ENCODE measurements around the gene MARVELD3. TPM values are rescaled to one million over a fixed set of nuclear protein-coding genes. Genes with fewer than 3 reads are reported as not detected.
"Not testable (repeated sequence)": the region's sequence is repeated elsewhere in the genome, so short reads cannot be mapped to it uniquely, and the experiment has no call there.

MARVELD3 gene
- total and polyA plus RNA-seq, 2 experiments from 2014 or later, result 0.51 TPM; not detected in 1

DNA sequence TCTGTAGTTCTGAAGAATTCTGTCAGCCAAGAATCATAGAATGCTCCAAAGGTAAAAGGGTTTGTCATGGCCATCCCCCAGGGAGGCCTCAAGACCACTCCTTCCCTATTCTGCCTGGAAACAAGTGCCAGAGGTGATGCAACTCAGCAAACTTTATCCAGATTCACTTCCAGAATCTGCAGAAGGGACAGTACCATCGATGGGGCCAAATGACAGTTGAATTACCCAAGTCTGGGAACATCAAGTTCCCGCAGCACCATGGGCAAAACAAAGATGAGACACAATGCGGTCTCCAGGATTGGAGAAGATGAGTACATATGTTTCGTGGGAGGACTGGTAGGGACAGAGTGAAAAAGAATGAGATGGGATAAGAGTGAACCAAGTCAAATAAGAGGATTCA, 35.4 kb upstream of the MARVELD3 start:
- no peak overlapping the region for H3K4me3 ChIP-seq
- H3K27me3 ChIP-seq, result no peaks in the 10 kb centered on the region
- H3K27ac ChIP-seq, result no peak overlapping the region
- no peaks in the 10 kb centered on the region for H3K36me3 ChIP-seq
- no peaks in the 10 kb centered on the region for H3K4me1 ChIP-seq (ENCODE audit: low read depth)
- DNase-seq (ENCODE audit: low read depth in 1 of 2, low spot score in 1 of 2), result no peak
- no peaks in the 10 kb centered on the region for H3K9me3 ChIP-seq (ENCODE audit: low read depth)
- TF ChIP-seq, protein P1, sequence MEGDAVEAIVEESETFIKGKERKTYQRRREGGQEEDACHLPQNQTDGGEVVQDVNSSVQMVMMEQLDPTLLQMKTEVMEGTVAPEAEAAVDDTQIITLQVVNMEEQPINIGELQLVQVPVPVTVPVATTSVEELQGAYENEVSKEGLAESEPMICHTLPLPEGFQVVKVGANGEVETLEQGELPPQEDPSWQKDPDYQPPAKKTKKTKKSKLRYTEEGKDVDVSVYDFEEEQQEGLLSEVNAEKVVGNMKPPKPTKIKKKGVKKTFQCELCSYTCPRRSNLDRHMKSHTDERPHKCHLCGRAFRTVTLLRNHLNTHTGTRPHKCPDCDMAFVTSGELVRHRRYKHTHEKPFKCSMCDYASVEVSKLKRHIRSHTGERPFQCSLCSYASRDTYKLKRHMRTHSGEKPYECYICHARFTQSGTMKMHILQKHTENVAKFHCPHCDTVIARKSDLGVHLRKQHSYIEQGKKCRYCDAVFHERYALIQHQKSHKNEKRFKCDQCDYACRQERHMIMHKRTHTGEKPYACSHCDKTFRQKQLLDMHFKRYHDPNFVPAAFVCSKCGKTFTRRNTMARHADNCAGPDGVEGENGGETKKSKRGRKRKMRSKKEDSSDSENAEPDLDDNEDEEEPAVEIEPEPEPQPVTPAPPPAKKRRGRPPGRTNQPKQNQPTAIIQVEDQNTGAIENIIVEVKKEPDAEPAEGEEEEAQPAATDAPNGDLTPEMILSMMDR (IDR thresholded peaks at IDR 0.05; ENCODE audit: low read depth, low read length), result no peak

DNA sequence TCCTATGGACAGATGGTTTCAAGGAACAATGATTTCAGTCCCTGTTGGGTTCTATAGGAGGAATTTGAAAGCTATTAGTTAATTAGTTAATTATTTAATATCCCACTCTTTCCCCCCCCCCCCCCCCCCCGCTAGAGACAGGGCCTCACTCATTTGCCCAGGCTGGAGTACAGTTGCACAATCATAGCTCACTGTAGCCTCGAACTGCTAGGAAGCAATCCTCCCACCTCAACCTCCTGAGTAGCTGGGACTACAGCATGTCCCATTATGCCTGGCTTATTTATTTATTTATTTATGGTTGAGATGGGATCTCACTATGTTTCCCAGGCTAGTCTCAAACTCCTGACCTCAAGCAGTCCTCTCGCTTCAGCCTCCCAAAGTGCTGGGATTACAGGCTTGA, 34.1 kb upstream of the MARVELD3 start:
- Histone ChIP-seq H3K36me3 (no peaks in the 10 kb centered on the region), H3K27ac (no peak overlapping the region), H3K4me1 (ENCODE audit: low read depth) (no peaks in the 10 kb centered on the region), H3K4me3 (no peak overlapping the region), H3K9me3 (ENCODE audit: low read depth) (no peaks in the 10 kb centered on the region), H3K27me3 (no peaks in the 10 kb centered on the region)
- TF ChIP-seq, protein P1 (IDR thresholded peaks at IDR 0.05; ENCODE audit: low read depth, low read length), result no peak
- DNase-seq (ENCODE audit: low read depth in 1 of 2, low spot score in 1 of 2), result no peak

DNA sequence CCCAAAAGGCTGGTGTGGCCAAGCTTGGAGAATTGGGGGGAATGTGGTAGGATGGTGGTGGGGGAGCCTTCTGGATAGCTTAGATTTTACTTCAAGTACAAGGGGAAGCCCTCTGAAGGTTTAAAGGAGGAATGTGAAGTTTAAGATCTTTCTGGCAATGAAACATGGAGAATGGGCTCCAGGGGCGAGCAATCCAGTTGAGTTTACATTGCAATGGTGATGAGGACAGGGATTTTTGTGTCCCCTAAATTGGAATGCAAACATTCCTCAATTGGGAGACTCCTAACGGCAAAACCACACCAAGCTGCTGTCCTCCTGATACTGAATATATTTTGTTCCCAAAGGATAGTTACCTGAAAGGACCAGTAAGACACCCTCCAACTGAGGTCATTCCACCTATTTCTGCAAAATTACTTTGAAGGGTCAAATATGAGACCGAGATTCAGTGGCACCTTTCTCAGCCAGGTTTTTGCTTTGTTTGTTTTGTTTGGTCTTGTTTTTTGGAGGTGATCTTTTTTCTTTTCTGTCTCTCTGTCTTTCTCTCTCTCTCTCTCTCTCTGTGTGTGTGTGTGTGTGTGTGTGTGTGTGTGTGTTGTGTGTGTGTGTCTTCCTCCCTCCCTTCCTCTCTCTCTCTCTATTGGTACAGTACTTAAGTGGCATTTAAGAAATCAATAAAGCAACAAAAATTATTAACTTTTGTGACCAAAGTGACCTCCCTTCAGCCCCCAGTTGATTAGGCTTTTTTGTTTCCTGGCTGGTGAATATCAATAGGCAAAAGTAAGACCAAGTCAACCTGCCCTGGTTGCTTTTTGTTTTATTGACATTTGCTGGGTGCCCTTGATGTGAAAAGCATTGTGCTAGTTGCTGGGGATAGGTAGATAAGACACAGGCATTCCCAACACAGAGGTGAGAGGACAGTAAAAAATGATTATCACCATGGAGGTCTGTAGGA, 32.7 kb upstream of the MARVELD3 start:
- no peaks in the 10 kb centered on the region for H3K9me3 ChIP-seq (ENCODE audit: low read depth)
- no peak overlapping the region for H3K27ac ChIP-seq
- H3K36me3 ChIP-seq, result no peaks in the 10 kb centered on the region
- TF ChIP-seq, protein P1 (IDR thresholded peaks at IDR 0.05; ENCODE audit: low read depth, low read length), result no peak
- H3K4me3 ChIP-seq, result no peak overlapping the region
- H3K27me3 ChIP-seq, result no peaks in the 10 kb centered on the region
- no peak for DNase-seq (ENCODE audit: low read depth in 1 of 2, low spot score in 1 of 2)
- H3K4me1 ChIP-seq (ENCODE audit: low read depth), result no peaks in the 10 kb centered on the region

DNA sequence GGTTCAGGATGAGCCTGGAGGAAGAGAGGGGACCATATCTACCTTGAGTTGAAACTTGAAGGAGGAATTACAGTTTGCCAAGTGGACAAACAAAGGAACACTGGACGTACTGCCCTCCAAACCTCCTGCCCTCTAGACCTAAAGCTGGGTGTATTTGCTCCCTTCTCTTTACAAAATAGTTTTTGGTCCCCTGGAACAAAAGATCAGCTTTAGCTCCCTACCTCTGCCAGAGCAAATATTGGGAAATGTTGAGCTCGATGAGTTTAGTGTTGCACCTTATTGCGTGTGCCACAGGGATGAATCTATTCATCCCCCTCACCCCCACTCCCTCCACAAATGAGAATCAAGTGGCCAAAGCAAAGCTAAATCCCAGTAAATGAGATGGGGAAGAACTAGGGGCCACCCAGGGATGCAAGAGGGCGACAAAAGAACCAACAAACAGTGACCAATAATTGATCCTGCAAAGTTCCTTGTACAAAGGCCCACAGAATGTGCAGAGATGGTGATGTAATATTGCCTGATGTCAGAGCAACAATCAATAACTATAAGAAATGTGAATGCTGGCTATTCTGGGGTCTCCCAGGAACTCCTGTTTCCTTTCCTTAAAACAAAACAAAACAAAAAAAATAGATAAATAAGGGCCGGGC, 31.9 kb upstream of the MARVELD3 start:
- no peak overlapping the region for H3K27ac ChIP-seq
- no peak overlapping the region for H3K4me3 ChIP-seq
- no peaks in the 10 kb centered on the region for H3K36me3 ChIP-seq
- TF ChIP-seq, protein P1 (IDR thresholded peaks at IDR 0.05; ENCODE audit: low read depth, low read length), result no peak
- H3K9me3 ChIP-seq (ENCODE audit: low read depth), result no peaks in the 10 kb centered on the region
- H3K4me1 ChIP-seq (ENCODE audit: low read depth), result no peaks in the 10 kb centered on the region
- DNase-seq (ENCODE audit: low read depth in 1 of 2, low spot score in 1 of 2), result no peak
- H3K27me3 ChIP-seq, result no peaks in the 10 kb centered on the region

DNA sequence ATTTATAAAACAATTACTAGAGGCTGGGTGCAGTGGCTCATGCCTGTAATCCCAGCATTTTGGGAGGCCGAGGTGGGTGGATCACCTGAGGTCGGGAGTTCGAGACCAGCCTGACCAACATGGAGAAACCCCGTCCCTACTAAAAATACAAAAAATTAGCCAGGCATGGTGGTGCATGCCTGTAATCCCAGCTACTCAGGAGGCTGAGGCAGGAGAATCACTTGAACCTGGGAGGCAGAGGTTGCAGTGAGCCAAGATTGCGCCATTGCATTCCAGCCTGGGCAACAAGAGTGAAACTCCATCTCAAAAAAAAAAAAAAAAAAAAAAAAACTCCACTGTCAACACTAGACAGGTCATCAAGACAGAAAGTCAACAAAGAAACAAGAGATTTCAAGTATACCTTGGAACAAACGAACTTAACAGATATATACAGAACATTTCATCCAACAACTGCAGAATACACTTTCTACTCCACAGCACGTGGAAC, 30.6 kb upstream of the MARVELD3 start:
- not testable (repeated sequence) for DNase-seq (ENCODE audit: low read depth in 1 of 2, low spot score in 1 of 2); H3K27ac ChIP-seq; H3K4me3 ChIP-seq; H3K4me1 ChIP-seq (ENCODE audit: low read depth); H3K27me3 ChIP-seq; H3K9me3 ChIP-seq (ENCODE audit: low read depth); H3K36me3 ChIP-seq

DNA sequence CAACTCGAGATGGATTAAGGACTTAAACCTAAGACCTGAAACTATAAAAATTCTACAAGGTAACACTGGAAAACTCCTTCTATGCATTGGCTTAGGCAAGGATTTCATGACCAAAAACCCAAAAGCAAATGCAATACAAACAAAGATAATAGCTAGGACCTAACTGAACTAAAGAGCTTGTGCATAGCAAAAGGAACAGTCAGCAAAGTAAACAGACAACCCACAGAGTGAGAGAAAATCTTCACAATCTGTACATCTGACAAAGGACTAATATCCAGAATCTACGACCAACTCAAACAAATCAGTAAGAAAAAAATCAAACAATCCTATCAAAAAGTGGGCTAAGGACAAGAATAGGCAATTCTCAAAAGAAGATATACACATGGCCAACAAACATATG, 27.6 kb upstream of the MARVELD3 start:
- H3K4me1 ChIP-seq (ENCODE audit: low read depth); DNase-seq (ENCODE audit: low read depth in 1 of 2, low spot score in 1 of 2); H3K36me3 ChIP-seq; H3K27ac ChIP-seq; H3K4me3 ChIP-seq; H3K27me3 ChIP-seq; H3K9me3 ChIP-seq (ENCODE audit: low read depth): not testable (repeated sequence)

All from cardiac muscle cell (in vitro differentiated cells and primary cell).